Measurements from ENCODE around the gene COQ8A. TPM values are rescaled to one million over a fixed set of nuclear protein-coding genes. Genes with fewer than 3 reads are reported as not detected.

Gene COQ8A
- total and polyA plus RNA-seq, 2 experiments from 2014 or later = 25.2 to 37.4 TPM

GRCh38 chr1:226987179-226987536 lies 47.1 kb downstream of the COQ8A start:
- Mint-ChIP-seq H3K4me3 (no peak overlapping the region), H3K27me3 (ENCODE audit: insufficient read depth, low read depth, poor library complexity) (peaks cover 19% of the 10 kb centered on the region), H3K27ac (no peak overlapping the region), H3K36me3 (ENCODE audit: low read depth) (peaks cover 21% of the 10 kb centered on the region), H3K9me3 (no peaks in the 10 kb centered on the region), H3K4me1 (peaks cover 15% of the 10 kb centered on the region)
- no peaks in the 10 kb centered on the region for H3K9me2 ChIP-seq (ENCODE audit: insufficient read depth)
- no peak overlapping the region for H2AFZ ChIP-seq
- no peak overlapping the region for H3K4me3 ChIP-seq
- H3K36me3 ChIP-seq (ENCODE audit: insufficient read depth) = no peaks in the 10 kb centered on the region
- no peaks in the 10 kb centered on the region for H3K27me3 ChIP-seq (ENCODE audit: insufficient read depth)
- H3F3A ChIP-seq (replicated peaks; ENCODE audit: low read depth) = no peaks in the 10 kb centered on the region; the same call in 1 of the 2 replicates
- no peak overlapping the region for H3K27ac ChIP-seq (ENCODE audit: low read depth)
- no peaks in the 10 kb centered on the region for H3K79me2 ChIP-seq (replicated peaks; ENCODE audit: insufficient read depth)
- H4K20me1 ChIP-seq (replicated peaks; ENCODE audit: insufficient read depth) = no peaks in the 10 kb centered on the region; the same call in 1 of the 2 replicates
- no peak for ATAC-seq
- H3K4me1 ChIP-seq (ENCODE audit: insufficient read depth) = no peaks in the 10 kb centered on the region
- no peak for DNase-seq (ENCODE audit: low spot score)
- no peak for TF ChIP-seq NANOG (IDR thresholded peaks at IDR 0.05; ENCODE audit: borderline replicate concordance)
- TF ChIP-seq ZNF114 (CRISPR knock-in tag; IDR thresholded peaks at IDR 0.05) = no peak
- no peak for TF ChIP-seq REST (IDR thresholded peaks at IDR 0.05; ENCODE audit: unreplicated experiment)
- no peak for TF ChIP-seq EZH2phosphoT487 (IDR thresholded peaks at IDR 0.05; ENCODE audit: unreplicated experiment)
- TF ChIP-seq JUNB (IDR thresholded peaks at IDR 0.05; ENCODE audit: unreplicated experiment) = no peak
- TF ChIP-seq ZNF331 (CRISPR knock-in tag; IDR thresholded peaks at IDR 0.05; ENCODE audit: low read depth) = no peak
- TF ChIP-seq ZNF462 (CRISPR knock-in tag; IDR thresholded peaks at IDR 0.05) = no peak
- no peak for TF ChIP-seq EZH2 (IDR thresholded peaks at IDR 0.05; ENCODE audit: low read depth, unreplicated experiment)
- TF ChIP-seq POLR2AphosphoS5 (IDR thresholded peaks at IDR 0.05; ENCODE audit: low read depth) = no peak
- TF ChIP-seq STAT1 (IDR thresholded peaks at IDR 0.05; ENCODE audit: unreplicated experiment) = no peak
- H3K4me2 ChIP-seq = no peak overlapping the region
